Epidermal melanocyte (primary cell): Measurements from ENCODE around the gene FAM81B.
"Not testable (repeated sequence)": the region's sequence is repeated elsewhere in the genome, so short reads cannot be mapped to it uniquely, and the experiment has no call there.

Experiments
- DNase-seq: peaks from one replicate; pipeline ENCODE4 v3.0.0; 2011; ENCODE audit warnings: low spot score; ENCODE audit not compliant: insufficient read length

The FAM81B gene, protein sequence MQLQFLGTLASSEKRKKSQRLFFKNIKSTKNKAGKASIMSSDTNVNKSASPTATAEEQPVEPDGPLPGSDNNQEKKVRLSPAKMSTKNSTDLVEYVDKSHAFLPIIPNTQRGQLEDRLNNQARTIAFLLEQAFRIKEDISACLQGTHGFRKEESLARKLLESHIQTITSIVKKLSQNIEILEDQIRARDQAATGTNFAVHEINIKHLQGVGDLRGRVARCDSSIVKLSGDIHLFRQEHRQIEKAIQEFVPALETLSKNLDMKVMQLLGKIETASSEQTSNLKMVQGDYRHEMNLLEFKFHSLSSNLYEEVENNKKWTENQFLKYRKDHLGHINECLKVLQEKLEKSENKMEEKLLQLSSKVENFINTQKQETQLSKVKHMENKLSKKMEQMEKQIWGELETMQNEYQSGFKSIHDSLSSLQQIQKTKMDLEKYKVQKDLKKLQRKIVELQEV

DNA sequence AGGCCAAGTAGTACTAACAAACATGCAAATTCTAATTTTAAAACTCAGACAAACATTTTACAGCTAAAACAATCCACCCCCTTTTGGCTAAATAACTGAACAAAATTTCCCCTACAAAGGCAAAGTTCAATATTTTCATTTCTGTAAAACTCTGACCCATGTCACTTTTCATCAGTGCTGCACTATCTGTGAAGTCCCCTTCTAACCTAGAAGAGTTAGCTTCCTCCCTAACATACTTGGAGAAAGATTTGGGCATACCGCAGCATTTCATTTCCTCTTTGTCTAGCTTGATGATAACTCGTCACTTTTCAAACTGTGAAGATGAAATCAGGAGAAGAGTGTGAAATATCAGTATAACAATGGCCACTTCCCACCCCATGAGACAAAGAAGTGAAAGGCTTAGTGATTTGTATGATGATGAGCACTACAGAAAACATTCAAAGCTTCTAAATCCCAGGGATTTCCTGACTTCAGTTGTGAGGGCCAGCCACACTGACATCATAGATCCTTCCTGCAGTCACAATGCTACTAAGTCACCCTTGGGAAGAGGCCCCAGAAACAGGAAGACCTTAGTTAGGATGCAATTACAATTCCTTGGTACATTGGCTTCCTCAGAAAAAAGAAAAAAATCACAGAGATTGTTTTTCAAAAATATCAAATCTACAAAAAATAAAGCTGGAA lies at the start of gene FAM81B:
Gene FAM81B (plus strand): TSS at position 555 of the 681 bp plus-strand sequence. CDS start 24 bp downstream, at position 579.
- DNase-seq, result no peak

DNA sequence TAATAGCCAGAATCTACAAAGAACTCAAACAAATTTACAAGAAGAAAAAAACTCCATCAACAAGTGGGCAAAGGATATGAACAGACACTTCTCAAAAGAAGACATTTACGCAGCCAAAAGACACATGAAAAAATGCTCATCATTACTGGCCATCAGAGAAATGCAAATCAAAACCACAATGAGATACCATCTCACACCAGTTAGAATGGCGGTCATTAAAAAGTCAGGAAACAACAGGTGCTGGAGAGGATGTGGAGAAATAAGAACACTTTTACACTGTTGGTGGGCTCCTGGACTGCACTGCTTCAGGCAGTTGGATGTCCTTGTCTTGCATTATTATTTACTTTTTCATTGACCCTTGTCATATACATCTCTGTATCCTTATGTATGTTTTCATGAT lies 49.7 kb upstream of the FAM81B start:
- DNase-seq, result not testable (repeated sequence)

- DNase-seq, result no peak
Observed at GRCh38 chr5:95347506-95348120, 43.6 kb upstream of the FAM81B start.

- DNase-seq, result no peak
Observed at GRCh38 chr5:95350631-95351030, 40.5 kb upstream of the FAM81B start.

- no peak for DNase-seq
Observed at GRCh38 chr5:95352691-95353090, 38.5 kb upstream of the FAM81B start.

GRCh38 chr5:95358320-95358719 lies 32.8 kb upstream of the FAM81B start:
- DNase-seq, result no peak

DNA sequence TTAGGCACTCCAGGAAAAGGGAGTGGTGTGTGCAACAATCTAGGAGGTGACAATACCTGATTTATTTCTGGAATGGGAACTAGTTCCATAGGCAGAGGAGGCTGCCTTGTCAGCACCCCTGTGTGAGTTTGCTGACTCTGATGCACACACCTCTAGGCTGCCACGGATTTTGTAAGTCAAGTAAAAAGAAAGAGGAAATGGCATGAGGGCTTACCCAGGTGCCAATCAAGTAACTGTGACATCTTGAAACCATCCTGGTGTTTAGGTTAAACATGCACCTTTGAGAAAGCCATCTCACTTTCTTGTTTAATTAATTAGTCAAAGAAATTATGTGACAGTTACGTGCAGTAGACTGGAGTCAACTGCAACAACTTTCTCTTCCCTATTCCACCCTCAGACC lies 32.3 kb upstream of the FAM81B start:
- no peak for DNase-seq

- not testable (repeated sequence) for DNase-seq
Observed at GRCh38 chr5:95360667-95361066, 30.5 kb upstream of the FAM81B start.

GRCh38 chr5:95365302-95366095 lies 25.7 kb upstream of the FAM81B start:
- DNase-seq, result no peak

- no peak for DNase-seq
Observed at GRCh38 chr5:95369782-95370181, 21.4 kb upstream of the FAM81B start.

- DNase-seq, result no peak
Observed at GRCh38 chr5:95374061-95374460, 17.1 kb upstream of the FAM81B start.

- DNase-seq, result no peak
Observed at GRCh38 chr5:95375591-95375990, 15.6 kb upstream of the FAM81B start.

DNA sequence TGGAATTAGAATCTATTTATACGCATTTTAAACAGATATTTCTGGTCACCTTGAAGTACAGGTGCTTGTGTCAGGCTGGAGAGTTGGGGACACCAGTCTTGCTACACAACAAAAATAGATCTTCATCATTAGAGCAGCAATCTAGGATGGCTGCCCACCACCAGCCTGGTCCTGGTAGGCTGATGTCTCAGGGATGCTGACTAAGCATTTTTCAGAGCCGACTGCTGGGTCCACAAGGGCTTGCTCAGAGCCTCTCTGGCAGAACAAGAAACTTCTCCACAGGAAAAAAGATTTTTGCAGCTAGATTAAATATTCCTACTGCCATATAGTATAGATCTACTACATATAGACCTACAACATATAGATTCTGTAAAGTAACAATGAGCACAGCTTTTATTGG lies 12.0 kb upstream of the FAM81B start:
- DNase-seq, result no peak

- no peak for DNase-seq
Observed at GRCh38 chr5:95380103-95380628, 11.0 kb upstream of the FAM81B start.

DNA sequence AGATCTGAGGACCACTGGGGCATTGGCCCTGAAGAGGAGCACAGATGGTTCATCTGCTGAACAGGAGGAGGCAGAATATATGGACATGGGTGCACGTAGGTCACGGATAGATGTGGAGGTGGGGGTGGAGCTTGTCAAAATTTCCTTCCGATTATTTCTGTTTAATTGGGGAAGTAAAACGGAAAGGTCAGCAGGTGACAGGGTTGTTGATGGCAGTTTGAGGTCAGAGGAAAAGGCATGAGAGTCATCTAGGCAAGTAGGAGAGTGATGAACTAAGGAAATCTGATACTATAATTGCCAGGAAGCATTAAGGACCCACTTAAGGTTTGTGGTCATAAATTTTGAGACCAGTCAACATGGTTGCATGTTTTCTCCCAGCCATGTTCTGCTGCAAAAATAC lies 8.4 kb upstream of the FAM81B start:
- DNase-seq, result no peak

- DNase-seq, result no peak
Observed at GRCh38 chr5:95384485-95385213, 6.5 kb upstream of the FAM81B start.

DNA sequence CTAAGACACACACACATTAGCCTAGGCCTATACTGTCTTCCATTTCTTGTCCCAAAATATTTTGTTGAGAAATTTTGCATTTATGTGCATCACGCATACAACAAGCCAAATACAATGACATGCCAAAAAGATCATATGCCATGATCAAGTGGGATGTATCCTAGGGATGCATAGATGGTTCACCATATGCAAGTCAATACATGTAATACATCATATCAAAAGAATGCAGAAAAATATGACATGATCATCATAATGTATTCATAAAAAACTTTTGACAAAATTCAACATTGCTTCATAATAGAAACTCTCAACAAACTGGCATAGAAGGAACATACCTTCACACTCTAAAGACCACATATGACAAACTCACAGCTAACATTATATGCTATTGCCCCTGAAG lies 5.8 kb upstream of the FAM81B start:
- no peak for DNase-seq

DNA sequence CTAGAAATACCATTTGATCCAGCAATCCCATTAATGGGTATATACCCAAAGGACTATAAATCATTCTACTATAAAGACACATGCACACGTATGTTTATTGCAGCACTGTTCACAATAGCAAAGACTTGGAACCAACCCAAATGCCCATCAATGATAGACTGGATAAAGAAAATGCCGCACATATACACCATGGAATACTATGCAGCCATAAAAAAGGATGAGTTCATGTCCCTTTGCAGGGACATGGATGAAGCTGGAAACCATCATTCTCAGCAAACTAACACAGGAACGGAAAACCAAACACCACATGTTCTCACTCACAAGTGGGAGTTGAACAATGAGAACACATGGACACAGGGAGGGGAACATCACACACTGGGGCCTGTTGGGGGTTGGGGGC lies 799 bp downstream of the FAM81B start:
- DNase-seq, result not testable (repeated sequence)

GRCh38 chr5:95392593-95393182 lies 1.5 kb downstream of the FAM81B start:
- no peak for DNase-seq

GRCh38 chr5:95393279-95393678 lies 2.1 kb downstream of the FAM81B start:
- no peak for DNase-seq
